ENCODE measurements around the gene RAC2.

DNA sequence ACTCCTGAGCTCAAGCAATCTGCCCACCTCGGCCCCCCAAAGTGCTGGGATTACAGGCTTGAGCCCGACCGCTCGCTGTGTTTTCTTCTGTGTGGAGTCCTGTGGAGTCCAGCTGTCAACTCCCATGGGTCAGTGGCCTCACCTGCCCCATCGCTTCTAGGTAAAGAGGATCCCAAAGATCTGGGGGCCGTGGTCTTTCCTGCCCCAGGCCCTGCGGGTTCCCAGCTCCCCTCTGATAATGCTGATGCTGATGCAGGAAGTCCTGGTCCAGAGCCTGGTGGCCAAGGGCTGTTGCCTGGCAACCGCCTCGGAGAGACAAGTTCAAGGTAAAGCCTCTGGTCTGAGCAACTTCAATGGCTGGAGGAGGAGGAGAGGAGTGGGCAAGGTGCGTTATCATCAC, 41.4 kb downstream of the RAC2 start:
- TF ChIP-seq, protein P1, sequence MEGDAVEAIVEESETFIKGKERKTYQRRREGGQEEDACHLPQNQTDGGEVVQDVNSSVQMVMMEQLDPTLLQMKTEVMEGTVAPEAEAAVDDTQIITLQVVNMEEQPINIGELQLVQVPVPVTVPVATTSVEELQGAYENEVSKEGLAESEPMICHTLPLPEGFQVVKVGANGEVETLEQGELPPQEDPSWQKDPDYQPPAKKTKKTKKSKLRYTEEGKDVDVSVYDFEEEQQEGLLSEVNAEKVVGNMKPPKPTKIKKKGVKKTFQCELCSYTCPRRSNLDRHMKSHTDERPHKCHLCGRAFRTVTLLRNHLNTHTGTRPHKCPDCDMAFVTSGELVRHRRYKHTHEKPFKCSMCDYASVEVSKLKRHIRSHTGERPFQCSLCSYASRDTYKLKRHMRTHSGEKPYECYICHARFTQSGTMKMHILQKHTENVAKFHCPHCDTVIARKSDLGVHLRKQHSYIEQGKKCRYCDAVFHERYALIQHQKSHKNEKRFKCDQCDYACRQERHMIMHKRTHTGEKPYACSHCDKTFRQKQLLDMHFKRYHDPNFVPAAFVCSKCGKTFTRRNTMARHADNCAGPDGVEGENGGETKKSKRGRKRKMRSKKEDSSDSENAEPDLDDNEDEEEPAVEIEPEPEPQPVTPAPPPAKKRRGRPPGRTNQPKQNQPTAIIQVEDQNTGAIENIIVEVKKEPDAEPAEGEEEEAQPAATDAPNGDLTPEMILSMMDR (IDR thresholded peaks at IDR 0.05; ENCODE audit: low read length), result no peak
- TF ChIP-seq EZH2 (IDR thresholded peaks at IDR 0.05; ENCODE audit: borderline replicate concordance, low read length), result no peak
